SK-N-SH (cell line): ENCODE measurements around the gene MCF2L2.

Experiments
- CTCF ChIP-seq: fragments of 200-600 bp; sonication (generic); IDR thresholded peaks from 2 replicates; pipeline ENCODE4 v1.6.1; 2017; ENCODE audit warnings: antibody characterized with exemption, mild to moderate bottlenecking, moderate library complexity
- EP300 ChIP-seq, 2 experiments: IDR thresholded peaks; 2 replicates each; pipeline versions ENCODE4 v1.4.0 to v1.6.1; 2012; ENCODE audit warnings: borderline replicate concordance in 1 of 2, low read depth in 1 of 2, low read length in 1 of 2
- IRF3 ChIP-seq: fragments of 150-350 bp; IDR thresholded peaks from 2 replicates; pipeline ENCODE4 v1.6.1; 2016; ENCODE audit warnings: mild to moderate bottlenecking, low read depth, low read length
- POLR2AphosphoS5 ChIP-seq: IDR thresholded peaks from 2 replicates; pipeline ENCODE4 v1.6.1; 2012; ENCODE audit warnings: low read depth, low read length

- TF ChIP-seq POLR2AphosphoS5 (no peak), IRF3 (no peak), EP300 (IDR thresholded peaks at IDR 0.05; ENCODE audit: borderline replicate concordance in 1 of 2, low read depth in 1 of 2, low read length in 1 of 2) (no peak), CTCF (no peak)
These were observed 21.4 kb upstream of the MCF2L2 start for GRCh38 chr3:183449791-183450190.
